GM18858 (cell line): Measurements from ENCODE around the gene GPLD1.
"Not testable (repeated sequence)": the region's sequence is repeated elsewhere in the genome, so short reads cannot be mapped to it uniquely, and the experiment has no call there.

Experiments used
- ATAC-seq: cut with Tn5 transposase; IDR thresholded peaks from one replicate; pipeline ENCODE4 v1.9.1; 2021; ENCODE audit not compliant: unreplicated experiment

Gene GPLD1

GRCh38 chr6:24385536-24386269 is 103.7 kb downstream of the GPLD1 start:
- no peak for ATAC-seq

DNA sequence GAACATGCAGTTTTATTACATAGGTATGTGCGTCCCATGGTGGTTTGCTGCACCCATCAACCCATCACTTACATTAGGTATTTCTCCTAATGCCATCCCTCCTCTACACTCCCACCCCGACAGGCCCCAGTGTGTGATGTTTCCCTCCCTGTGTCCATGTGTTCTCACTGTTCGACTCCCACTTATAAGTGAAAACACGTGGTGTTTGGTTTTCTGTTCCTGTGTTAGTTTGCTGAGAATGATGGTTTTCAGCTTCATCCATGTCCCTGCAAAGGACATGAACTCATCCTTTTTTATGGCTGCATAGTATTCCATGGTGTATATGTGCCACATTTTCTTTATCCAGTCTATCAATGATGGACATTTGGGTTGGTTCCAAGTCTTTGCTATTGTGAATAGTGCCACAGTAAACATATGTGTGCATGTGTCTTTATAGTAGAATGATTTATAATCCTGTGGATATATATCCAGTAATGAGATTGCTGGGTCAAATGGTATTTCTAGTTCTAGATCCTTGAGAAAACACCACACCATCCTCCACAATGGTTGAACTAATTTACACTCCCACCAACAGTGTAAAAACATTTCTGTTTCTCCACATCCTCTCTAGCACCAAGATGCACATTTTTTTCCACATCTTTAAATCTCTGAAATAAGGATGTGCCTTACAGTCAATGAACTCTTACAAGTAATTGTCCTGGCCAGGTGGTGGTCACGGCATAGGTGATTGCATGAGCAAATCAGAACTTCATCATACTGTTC is 104.8 kb downstream of the GPLD1 start:
- not testable (repeated sequence) for ATAC-seq

GRCh38 chr6:24382891-24383494 is 106.4 kb downstream of the GPLD1 start:
- ATAC-seq: not testable (repeated sequence)

GRCh38 chr6:24382220-24382540 is 107.2 kb downstream of the GPLD1 start:
- no peak for ATAC-seq

DNA sequence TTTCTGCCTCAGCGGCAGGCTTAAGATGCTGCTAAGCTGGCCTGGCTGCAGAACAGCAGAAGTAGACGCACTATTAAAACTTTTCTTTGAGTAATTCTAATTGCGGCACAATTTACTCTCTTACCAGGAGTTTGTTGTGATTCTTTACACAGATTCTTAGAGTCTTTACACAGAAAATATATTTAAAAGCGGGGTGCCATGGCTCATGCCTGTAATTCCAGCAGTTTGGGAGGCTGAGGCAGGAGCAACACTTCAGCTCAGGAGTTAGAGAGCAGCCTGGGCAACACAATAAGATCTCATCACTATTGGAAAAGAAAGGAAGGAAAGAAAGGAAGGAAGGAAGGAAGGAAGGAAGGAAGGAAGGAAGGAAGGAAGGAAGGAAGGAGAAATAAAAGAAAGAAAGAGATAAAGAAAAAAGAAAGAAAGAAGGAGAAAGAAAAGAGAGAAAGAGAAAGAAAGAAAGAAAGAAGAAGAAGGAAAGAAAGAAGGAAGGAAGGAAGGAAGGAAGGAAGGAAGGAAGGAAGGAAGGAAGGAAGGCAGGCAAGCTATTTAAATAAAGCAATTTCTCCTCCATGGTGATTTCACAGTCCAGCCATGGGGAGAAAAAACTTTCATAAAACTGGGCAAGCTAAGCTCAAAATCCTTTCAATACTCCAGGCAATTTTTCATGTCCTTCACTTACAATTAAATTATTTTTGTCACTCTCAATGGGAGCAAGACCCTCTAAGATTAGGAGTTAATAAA is 107.7 kb downstream of the GPLD1 start:
- ATAC-seq: no peak

- ATAC-seq: no peak
These were observed 110.8 kb downstream of the GPLD1 start for GRCh38 chr6:24378473-24379097.
